ENCODE results near the gene KIAA0040.

The KIAA0040 gene

GRCh38 chr1:175200678-175201521 is 8.3 kb upstream of the KIAA0040 start:
- DNase-seq = no peak

DNA sequence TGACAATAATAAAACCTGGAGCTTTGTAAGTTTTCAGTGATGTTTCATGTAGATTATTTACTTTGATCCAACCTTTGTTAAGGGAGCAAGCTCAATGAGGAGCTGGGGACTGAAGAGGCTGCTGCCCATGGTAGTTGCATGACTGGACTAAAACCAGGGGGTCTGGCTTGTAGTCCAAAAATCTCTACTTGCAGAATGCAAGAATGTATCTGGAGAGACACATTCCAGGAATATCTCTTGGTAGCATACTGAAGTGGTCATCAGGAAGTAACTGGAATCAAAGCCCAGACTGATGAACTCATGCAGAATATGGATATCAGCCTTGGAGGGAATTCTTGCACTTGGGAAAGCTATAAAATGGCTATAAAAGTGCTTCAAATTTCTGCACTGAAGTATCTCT is 5.8 kb upstream of the KIAA0040 start:
- DNase-seq = no peak

- DNase-seq = no peak
Measured at GRCh38 chr1:175197531-175197930, 5.0 kb upstream of the KIAA0040 start.

- DNase-seq = no peak
Measured at GRCh38 chr1:175195798-175196197, 3.2 kb upstream of the KIAA0040 start.

DNA sequence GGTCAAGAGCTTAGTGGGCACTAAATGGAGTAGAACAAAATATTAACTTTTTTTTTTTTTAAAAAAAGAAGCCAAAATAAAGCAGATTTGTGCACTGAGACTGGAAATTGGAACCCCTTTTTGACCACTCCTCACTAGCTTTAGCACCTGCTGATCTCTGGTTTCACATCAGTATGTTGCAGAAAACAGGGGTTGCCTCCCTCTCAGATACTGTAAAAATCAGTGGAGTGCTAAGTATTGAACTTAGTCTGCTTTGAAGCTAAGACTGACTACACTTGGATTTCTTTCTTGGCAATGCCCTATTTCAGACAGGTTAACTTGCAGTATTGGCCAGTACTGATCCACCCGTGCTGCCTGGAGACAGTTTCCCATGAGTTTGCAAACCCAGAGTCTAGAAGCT is 2.7 kb upstream of the KIAA0040 start:
- DNase-seq = no peak

DNA sequence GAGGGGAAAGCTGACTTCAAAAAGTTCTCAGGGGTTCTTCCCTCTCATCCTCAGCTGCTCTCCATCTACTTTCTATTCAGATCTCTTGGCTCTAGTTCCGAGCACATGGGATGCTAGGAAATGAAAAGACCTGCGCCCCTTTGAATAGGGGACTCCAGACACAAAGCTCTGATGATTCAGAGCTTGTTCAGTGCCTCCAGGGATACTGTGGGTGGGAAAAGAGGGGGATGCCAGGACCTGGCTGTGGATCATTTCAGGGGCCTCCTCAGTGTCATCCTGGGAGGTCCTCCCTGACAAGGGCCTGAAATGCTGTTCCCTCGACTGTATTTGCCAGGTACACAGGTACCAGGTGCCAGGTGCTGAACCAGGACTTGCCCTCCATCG is 943 bp upstream of the KIAA0040 start:
- no peak for DNase-seq

DNA sequence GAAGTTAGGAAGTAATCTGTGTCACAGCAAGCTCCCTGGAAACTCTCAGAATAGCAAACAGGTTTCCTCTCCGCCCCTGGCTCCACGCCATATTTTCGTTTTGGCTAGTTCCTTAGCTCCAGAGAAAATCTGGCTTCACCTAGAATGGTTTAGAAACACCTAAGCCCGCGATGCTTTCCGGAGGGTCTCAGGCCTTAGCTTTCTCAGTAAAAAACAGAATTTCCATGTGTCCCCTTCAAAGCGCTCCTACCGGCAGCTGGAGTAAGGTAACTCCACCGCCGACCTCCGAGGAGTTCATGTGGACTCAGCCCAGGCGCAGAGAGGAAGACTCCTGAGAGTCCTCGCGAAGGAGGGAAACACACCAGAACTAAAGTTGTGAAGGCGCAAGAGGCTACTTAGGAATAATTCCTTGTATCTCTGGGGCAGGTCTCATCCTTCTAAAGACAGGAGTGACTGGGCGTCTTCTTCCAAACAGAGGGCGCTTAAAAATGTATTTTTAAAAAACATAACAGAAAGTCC is 406 bp downstream of the KIAA0040 start:
- DNase-seq = peak; percentile 33

DNA sequence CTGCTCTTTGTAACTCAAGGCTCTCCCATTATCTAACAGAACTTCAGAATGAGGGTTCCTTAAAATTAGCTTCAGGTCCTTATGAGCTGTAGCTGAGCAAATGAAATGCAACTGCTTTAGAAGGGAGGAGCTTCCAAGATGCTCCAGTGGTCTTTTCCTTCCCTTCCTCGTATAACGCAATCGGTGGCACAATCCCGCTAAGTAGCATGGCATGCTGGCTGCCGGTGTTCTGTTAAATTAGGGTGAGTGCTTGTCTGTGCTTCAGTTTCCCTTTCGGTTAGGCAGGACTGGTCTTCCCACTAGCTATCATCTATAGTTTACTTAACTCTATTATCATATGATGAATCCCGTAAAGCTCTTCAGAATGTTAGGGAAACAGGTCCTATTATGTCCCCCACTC is 917 bp downstream of the KIAA0040 start:
- DNase-seq = peak; percentile 49

DNA sequence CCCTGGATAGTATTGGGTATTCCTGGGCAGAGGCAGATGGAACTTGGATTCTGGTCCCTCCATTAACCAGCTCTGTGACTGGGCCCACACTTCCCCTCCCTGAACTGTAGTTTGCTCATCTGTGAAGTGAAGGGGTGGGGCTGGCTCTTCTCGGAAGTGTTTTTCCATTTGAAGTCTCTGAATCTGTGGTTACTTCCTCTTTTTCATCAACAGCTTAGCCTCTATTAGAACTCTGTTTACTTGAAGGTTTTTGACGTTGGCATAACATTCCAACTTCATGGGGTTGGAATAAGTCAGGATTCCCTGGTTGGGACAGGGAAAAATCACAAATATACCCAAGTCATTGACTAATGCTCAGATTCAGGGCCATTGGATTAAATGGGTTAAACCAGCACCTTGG is 3.6 kb downstream of the KIAA0040 start:
- peak; percentile 76 for DNase-seq

DNA sequence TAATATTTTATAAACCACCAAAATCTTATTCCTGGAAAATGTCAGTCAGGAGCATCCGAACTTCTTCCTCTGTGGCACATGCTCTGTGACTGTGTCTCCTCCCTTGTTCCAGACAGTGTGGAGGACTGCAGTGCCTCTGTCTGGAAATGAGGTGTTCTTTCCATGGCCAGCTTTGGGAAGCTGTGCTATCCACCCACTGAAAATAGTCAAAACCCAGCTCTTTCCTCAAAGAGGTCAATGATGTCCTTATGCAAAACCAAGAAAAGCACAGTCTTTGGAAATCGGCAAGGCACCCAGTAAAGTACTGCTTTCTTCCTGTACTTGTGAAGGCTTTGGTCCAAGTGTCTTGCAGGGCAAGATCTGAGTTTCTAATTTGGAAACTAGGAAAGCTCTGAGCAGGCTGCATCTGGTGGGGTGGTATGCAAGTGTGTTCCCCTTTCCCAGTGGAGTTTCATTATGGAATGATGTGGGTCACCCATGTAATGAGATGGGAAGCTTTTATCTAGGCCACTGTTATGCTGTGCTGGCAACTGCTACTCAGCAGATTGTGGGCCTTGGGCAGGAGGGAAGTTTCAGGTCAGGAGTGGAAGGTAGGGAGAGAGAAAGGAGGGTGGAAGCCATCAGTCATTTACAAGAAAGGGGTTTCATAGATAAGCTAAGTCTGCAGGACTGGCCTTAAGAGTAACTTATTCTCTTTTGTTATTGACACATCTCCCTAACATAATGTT is 6.0 kb downstream of the KIAA0040 start:
- DNase-seq = no peak

GRCh38 chr1:175185903-175186302 is 6.7 kb downstream of the KIAA0040 start:
- no peak for DNase-seq

DNA sequence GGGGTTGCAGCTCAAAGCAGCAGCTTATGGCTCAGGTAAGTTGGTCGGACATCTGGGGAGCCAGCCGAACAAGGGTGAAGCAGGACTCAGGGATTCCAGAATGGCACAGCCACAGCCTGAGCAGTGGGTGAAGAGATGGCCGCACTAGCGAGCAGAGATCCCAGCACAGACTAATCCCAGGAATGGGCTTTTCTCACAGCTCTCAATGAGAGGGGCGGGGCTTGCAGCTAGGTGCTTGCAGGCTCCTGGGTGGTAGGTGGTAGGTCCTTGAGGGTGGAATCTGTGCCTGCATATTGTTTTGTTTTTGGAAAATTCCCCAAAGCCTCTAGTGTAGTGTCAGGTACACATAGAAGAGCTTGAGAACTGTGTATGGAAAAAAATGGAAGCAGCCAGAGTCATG is 9.0 kb downstream of the KIAA0040 start:
- no peak for DNase-seq

DNA sequence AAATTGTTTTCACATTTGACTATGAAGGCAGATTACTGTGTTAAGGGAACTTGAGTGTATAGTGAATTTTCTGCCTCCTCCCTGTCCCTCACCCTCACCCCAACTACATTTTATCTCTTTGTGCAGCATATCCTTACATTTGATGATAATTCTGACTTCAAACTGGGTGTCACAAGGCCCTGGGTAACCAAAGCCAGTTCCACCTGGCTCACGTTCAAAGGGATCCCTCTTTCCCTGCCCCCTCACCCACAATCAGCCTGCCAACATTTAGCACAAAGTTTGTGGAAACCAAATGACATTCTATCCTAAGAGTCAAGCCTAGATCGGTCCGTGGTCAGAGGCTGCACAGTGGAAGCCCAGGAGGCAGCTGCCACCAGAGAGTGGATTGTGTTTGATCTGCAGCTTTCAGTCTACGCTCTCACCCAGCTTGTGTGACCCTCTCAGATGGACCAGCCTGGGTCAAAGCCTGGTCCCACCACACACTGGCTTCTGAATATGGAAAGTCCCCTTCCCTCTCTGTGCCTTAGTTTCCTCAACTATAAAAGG is 10.3 kb downstream of the KIAA0040 start:
- DNase-seq = no peak

- DNase-seq = no peak
Measured at GRCh38 chr1:175179837-175180590, 12.6 kb downstream of the KIAA0040 start.

DNA sequence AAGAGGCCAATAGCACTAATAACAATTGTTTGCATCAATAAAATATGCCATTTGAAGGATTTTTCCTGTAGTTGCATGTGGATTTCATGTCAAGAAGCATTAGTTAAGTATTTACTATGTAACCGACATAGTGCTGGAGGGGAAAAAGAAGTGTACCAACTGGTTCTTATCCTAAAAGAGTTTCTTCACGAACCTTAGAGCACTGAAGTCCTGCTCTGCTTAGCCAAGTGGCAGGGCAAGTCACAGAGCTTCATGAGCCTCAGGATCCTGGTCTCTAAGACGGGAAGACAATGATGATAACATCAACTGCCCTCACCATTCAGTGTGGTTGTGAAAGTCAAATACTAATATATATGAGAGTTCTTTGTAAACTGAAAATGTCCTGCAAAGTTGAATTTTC is 14.1 kb downstream of the KIAA0040 start:
- no peak for DNase-seq

GRCh38 chr1:175178056-175178455 is 14.5 kb downstream of the KIAA0040 start:
- no peak for DNase-seq

DNA sequence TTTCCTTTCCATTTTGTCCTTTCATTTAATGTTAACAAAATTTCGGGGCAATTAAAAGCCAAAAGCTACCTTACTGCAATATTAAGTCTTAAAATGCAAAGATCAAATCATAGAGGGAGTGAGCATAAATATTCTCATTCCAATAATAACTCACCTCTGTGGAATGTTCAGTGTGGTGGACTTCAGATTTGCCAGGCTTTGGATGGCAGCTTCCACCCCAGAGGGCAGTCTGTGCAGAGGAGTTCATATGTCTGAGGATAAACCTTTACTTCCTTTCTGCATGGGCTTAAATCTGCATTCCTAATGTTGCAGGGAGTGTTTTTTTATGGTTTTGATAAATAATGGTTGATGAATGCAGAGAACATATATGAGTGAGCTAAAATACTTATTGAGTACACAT is 16.3 kb downstream of the KIAA0040 start:
- DNase-seq = no peak

DNA sequence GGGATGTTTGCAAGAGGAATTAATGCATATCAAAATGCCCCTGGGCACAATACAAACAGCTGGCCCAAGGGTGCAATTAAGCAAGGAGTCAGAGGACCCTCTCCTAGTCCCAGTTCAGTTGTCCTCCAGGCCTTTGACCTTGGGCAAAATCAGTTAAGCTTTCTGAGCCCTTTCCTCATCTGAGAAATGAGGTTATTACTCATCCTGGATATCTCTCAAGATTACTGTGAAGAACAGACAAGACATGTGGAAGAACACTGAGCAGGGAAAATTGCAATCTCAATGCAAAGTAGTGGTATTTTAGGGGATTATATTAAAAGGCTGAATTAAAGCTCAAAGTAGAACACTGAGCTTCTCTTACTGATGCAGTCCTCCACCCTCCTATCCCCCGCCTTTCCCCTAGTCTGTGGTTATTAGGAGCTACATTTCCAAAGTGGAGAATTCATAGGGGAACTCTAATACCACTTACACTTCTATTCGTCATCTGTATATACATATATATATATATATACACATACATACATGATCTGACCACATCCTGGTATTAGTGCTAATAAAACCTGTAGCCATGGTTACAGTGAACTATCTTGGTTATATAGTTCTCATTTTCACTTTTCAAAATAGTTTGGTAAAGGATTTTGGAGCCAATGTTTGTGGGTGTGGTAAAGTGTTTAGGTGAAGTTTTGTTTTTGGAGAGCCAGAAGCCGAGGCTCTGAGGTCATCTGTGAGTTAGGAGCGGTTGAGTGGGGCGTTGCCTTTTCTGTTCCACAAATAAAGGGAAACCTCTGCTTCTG is 18.1 kb downstream of the KIAA0040 start:
- peak; percentile 39 for DNase-seq

DNA sequence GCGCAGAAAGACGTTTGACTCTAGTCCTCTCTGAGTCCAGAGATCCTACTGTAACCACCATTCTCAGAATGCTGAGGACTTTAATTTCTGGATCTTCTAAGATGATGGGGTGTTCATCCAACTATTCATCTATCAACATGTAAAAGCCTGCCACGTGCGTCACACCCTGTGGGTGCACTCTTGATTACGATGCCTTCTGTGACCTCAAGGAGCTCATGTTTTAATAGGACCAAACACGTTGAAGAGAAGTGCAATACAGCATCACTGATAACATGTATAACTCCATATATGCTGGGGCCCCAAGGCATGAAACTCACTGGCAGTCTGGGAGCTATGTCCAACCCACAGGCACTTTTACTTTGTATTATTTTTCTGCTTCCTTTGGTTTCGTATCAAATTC is 19.0 kb downstream of the KIAA0040 start:
- no peak for DNase-seq

DNA sequence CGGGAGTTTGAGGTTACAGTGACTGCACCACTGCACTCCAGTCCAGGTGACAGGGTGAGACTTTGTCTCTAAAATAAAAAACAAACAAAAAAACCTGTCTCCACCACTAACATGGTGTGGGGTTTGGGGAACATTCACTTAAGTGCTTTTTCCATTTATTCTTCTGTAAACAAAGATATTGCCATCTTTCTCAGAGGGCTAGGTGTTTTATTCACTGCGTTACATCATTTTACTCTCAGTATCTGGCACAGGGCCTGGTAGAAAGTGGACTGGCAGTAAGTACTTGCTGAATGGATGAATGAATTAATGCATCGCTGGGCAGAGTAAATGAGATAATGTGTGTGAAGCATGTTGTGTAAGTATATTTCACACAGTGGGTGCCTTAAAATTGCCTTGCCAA is 20.1 kb downstream of the KIAA0040 start:
- DNase-seq = no peak

GRCh38 chr1:175171036-175171913 is 21.3 kb downstream of the KIAA0040 start:
- DNase-seq = no peak
